Measurements from ENCODE around the gene BCL11B. TPM values are rescaled to one million over a fixed set of nuclear protein-coding genes. Genes with fewer than 3 reads are reported as not detected.

Gene BCL11B
- total and polyA plus RNA-seq, 2 experiments from 2014 or later = 0.04 to 2.8 TPM

DNA sequence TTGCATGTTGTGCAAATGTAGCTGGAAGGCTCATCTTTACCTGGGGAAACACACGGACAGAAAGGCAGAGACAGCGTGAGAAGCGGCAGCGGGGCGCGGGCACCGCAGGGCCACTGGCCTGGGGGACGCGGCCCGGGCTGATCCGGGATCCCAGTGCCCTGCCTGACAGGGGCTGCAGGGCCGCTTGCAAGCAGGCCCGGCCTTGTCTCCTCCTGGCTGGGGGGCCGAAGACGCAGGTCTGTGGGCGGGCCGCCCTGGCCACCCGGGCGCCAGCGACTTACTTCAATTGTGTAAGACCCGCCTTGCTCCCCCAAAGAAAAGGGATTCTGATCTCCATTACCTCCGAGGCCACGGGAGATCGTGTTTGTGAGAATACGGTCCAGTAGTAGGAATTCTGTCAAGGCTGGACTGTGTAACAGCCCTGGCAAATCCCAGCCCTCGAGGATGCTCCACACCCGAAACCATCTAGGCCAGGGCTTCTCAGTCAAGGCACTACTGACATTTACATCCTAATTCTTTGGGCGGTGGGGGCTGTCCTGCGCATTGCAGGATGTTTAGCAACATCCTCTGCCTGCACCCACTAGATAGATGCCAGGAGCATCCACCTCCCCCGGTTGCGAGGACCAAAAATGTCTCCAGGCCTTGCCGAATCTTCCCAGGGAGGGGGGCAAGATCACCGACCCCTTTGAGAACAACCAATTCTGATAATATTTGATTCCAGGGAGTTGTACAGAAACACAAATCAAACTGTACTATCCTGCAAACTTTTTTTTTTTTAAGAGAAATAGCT, 95.6 kb downstream of the BCL11B start:
- TF ChIP-seq, protein P1, sequence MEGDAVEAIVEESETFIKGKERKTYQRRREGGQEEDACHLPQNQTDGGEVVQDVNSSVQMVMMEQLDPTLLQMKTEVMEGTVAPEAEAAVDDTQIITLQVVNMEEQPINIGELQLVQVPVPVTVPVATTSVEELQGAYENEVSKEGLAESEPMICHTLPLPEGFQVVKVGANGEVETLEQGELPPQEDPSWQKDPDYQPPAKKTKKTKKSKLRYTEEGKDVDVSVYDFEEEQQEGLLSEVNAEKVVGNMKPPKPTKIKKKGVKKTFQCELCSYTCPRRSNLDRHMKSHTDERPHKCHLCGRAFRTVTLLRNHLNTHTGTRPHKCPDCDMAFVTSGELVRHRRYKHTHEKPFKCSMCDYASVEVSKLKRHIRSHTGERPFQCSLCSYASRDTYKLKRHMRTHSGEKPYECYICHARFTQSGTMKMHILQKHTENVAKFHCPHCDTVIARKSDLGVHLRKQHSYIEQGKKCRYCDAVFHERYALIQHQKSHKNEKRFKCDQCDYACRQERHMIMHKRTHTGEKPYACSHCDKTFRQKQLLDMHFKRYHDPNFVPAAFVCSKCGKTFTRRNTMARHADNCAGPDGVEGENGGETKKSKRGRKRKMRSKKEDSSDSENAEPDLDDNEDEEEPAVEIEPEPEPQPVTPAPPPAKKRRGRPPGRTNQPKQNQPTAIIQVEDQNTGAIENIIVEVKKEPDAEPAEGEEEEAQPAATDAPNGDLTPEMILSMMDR (IDR thresholded peaks at IDR 0.05; ENCODE audit: low read depth, low read length) = no peak
- H3K4me3 ChIP-seq = no peak overlapping the region
- DNase-seq (ENCODE audit: low read depth in 1 of 2, low spot score in 1 of 2) = no peak

DNA sequence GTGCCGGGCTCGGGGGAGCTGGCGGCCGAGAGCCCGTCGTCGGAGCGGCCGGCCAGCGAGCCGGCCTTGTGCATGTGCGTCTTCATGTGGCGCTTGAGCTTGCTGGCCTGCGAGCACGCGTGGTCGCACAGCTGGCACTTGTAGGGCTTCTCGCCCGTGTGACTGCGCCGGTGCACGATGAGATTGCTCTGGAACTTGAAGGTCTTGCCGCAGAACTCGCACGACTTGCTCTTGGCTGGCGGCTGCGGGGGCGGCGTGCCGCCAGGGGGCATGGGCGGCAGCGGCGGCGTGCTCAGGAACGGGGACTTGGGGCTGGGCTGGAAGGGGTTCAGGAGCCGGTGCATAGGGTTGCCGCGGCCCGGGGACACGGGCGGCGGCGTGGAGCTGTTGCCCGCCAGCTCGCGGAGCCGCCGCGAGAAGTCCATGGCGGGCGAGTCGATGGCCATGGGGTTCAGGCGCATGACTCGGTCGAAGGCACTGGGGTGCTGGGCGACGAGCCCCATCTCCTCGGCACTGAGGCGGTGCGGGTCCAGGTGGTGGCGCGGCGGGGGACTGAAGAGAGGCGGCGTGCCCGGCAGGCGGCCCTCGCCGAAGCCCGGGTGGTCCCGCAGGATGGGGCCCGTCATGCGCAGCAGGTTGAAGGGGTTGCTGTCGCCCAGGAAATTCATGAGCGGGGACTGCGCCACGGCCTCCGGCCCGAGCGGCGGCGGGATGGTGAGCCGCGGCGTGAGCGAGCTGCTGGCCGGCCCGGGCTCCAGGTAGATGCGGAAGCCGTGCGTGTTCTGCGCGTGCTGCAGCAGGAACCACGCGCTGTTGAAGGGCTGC, 96.5 kb downstream of the BCL11B start:
- DNase-seq (ENCODE audit: low read depth in 1 of 2, low spot score in 1 of 2) = no peak
- Histone ChIP-seq H3K4me1 (ENCODE audit: low read depth) (no peaks in the 10 kb centered on the region), H3K4me3 (no peak overlapping the region), H3K36me3 (no peaks in the 10 kb centered on the region), H3K27me3 (no peaks in the 10 kb centered on the region), H3K9me3 (ENCODE audit: low read depth) (no peaks in the 10 kb centered on the region), H3K27ac (no peak overlapping the region)
- TF ChIP-seq, protein P1 (IDR thresholded peaks at IDR 0.05; ENCODE audit: low read depth, low read length) = no peak

More for the DNA sequence above, 95.6 kb downstream of the BCL11B start:
- H3K27ac ChIP-seq = no peak overlapping the region
- H3K36me3 ChIP-seq = no peaks in the 10 kb centered on the region
- H3K4me1 ChIP-seq (ENCODE audit: low read depth) = no peaks in the 10 kb centered on the region
- no peaks in the 10 kb centered on the region for H3K27me3 ChIP-seq
- H3K9me3 ChIP-seq (ENCODE audit: low read depth) = no peaks in the 10 kb centered on the region

DNA sequence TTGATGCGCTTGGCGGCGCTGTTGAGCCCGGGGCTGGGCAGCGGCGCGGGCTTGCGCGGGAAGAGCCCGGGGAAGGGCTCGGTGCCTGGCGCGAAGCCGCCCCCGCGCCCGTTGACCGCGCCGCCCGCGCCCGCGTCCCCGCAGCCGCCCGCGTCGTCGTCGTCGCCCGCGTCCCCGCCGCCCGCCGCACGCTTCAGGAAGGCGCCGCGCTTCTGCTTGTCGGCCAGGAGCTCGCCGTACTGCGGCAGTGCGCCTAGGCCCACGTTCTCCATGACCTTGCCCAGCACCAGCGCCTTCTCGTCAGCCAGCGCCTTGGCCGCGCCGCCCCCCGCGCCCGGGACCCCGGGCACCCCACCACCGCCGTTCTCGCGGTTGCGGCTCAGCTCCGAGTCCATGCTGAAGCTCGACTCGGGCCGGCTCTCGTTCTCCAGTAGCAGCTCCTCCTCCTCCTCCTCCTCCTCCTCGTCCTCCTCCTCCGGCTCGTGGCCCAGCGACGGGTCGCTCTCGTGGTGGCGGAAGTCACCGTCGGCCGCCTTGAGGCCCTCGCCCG, 97.2 kb downstream of the BCL11B start:
- Histone ChIP-seq H3K27ac (no peak overlapping the region), H3K4me1 (ENCODE audit: low read depth) (no peaks in the 10 kb centered on the region), H3K27me3 (no peaks in the 10 kb centered on the region), H3K9me3 (ENCODE audit: low read depth) (no peaks in the 10 kb centered on the region), H3K4me3 (no peak overlapping the region), H3K36me3 (no peaks in the 10 kb centered on the region)
- TF ChIP-seq, protein P1 (IDR thresholded peaks at IDR 0.05; ENCODE audit: low read depth, low read length) = no peak
- DNase-seq (ENCODE audit: low read depth in 1 of 2, low spot score in 1 of 2) = no peak

DNA sequence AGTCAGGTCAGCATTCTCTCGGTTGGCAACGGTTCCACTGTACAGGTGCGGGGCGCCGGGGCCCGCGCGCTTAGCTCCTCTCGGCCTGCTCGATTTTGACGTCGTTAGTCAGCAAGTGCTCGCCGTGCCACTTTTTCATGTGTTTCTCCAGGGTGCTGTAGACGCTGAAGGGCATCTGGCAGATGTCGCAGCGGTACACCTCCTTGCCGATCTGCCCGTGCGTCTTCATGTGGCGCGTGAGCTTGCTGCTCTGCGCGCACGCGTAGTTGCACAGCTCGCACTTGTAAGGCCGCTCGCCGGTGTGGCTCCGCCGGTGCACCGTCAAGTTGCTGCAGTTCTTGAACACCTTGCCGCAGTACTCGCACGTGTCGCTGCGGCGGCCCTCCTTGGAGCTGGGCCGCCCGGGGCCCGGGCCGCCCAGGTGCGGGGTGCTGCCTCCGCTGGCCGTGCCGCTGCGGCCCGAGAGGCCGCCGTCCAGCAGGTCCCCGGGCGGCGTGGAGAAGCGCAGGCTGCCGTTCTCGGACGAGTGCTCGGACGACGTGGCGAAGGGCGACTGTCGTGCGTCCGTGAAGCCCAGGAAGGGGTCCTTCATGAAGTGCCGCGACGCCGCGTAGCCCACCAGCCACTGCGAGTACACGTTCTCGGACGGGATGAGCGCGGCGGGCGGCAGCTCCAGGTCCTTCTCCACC, 97.8 kb downstream of the BCL11B start:
- DNase-seq (ENCODE audit: low read depth in 1 of 2, low spot score in 1 of 2) = no peak
- Histone ChIP-seq H3K4me1 (ENCODE audit: low read depth) (no peaks in the 10 kb centered on the region), H3K4me3 (no peak overlapping the region), H3K27me3 (no peaks in the 10 kb centered on the region), H3K27ac (no peak overlapping the region), H3K36me3 (no peaks in the 10 kb centered on the region), H3K9me3 (ENCODE audit: low read depth) (no peaks in the 10 kb centered on the region)
- TF ChIP-seq, protein P1 (IDR thresholded peaks at IDR 0.05; ENCODE audit: low read depth, low read length) = no peak

DNA sequence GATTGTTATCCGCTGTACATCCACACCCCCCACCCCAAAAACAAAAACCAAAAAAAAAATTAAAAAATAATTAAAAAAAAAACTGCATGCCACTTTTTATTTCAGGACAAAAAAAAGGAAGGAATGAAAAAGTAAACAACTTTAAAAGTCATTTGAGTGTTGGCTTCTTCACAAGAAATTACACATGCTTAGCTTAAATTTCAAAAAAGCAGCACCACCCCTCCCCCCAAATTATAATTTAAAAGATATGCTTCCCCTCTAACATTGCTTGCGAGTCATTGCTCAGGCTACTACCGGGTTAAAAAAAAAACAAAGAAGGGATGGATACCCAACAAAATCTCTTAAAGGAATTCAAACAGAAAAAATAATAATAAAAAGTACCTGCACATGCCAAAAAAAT, 98.5 kb downstream of the BCL11B start:
- Histone ChIP-seq H3K27me3 (no peaks in the 10 kb centered on the region), H3K27ac (no peak overlapping the region), H3K9me3 (ENCODE audit: low read depth) (no peaks in the 10 kb centered on the region), H3K4me1 (ENCODE audit: low read depth) (no peaks in the 10 kb centered on the region), H3K4me3 (no peak overlapping the region), H3K36me3 (no peaks in the 10 kb centered on the region)
- no peak for DNase-seq (ENCODE audit: low read depth in 1 of 2, low spot score in 1 of 2)
- TF ChIP-seq, protein P1 (IDR thresholded peaks at IDR 0.05; ENCODE audit: low read depth, low read length) = no peak
